OCI-LY1 (cell line): ENCODE results near the gene RHEB.

Experiments used
- H2AFZ ChIP-seq: fragments of 200-600 bp; sonication (generic), shearing (Covaris generic); 2 replicates; pipeline ENCODE4 v1.6.0; 2014; ENCODE audit warnings: antibody characterized with exemption, mild to moderate bottlenecking, low read length
- H3F3A ChIP-seq: fragments of 200-600 bp; sonication (generic), shearing (Covaris generic); 2 replicates; pipeline ENCODE4 v1.6.0; 2014; ENCODE audit warnings: mild to moderate bottlenecking, antibody characterized with exemption, low read length, moderate library complexity; ENCODE audit not compliant: insufficient read depth
- H3K27ac ChIP-seq: fragments of 200-600 bp; sonication (generic); 2 replicates; pipeline ENCODE4 v1.5.1; 2014; ENCODE audit warnings: low read length, mixed run types, mild to moderate bottlenecking, low read depth; ENCODE audit not compliant: poor library complexity, severe bottlenecking
- H3K27me3 ChIP-seq: fragments of 200-600 bp; sonication (generic); 2 replicates; pipeline ENCODE4 v1.6.0; 2014; ENCODE audit warnings: antibody characterized with exemption, mild to moderate bottlenecking, low read length, moderate library complexity; ENCODE audit not compliant: insufficient read depth
- H3K36me3 ChIP-seq: fragments of 200-600 bp; sonication (generic); 2 replicates; pipeline ENCODE4 v1.6.1; 2014; ENCODE audit warnings: mild to moderate bottlenecking, antibody characterized with exemption, low read length, moderate library complexity, mixed read lengths; ENCODE audit not compliant: insufficient read depth
- H3K4me1 ChIP-seq: fragments of 200-600 bp; sonication (generic); 2 replicates; pipeline ENCODE4 v1.5.1; 2014; ENCODE audit warnings: mild to moderate bottlenecking, low read length, moderate library complexity; ENCODE audit not compliant: insufficient read depth, severe bottlenecking
- H3K4me2 ChIP-seq: fragments of 200-600 bp; sonication (generic), shearing (Covaris generic); 2 replicates; pipeline ENCODE4 v1.6.1; 2014; ENCODE audit warnings: low read length
- H3K4me3 ChIP-seq: fragments of 200-600 bp; sonication (generic); 2 replicates; pipeline ENCODE4 v1.5.1; 2014; ENCODE audit warnings: low read length, low read depth, mild to moderate bottlenecking, mixed read lengths; ENCODE audit not compliant: poor library complexity, severe bottlenecking
- H3K79me2 ChIP-seq: fragments of 200-600 bp; shearing (Covaris generic); 2 replicates; pipeline ENCODE4 v1.6.1; 2016; ENCODE audit warnings: mixed run types, low read length, mixed read lengths; ENCODE audit not compliant: insufficient read depth
- H3K9ac ChIP-seq: fragments of 200-600 bp; sonication (generic), shearing (Covaris generic); 2 replicates; pipeline ENCODE4 v1.6.1; 2014; ENCODE audit warnings: mild to moderate bottlenecking, low read length, mixed read lengths
- H3K9me2 ChIP-seq: fragments of 200-600 bp; sonication (generic), shearing (Covaris generic); 2 replicates; pipeline ENCODE4 v1.6.1; 2014; ENCODE audit warnings: low read depth, mild to moderate bottlenecking, low read length, mixed read lengths
- H3K9me3 ChIP-seq: fragments of 200-600 bp; shearing (Covaris generic); 2 replicates; pipeline ENCODE4 v1.6.1; 2014; ENCODE audit warnings: low read length, mixed read lengths
- H4K20me1 ChIP-seq: fragments of 200-600 bp; sonication (generic), shearing (Covaris generic); 2 replicates; pipeline ENCODE4 v1.6.0; 2016; ENCODE audit warnings: mild to moderate bottlenecking, low read length; ENCODE audit not compliant: insufficient read depth
- CTCF ChIP-seq: fragments of 200-600 bp; sonication (generic), shearing (Covaris generic); IDR thresholded peaks from 2 replicates; pipeline ENCODE4 v1.5.1; 2017; ENCODE audit warnings: mild to moderate bottlenecking, antibody characterized with exemption, low read length, moderate library complexity, mixed read lengths
- EZH2 ChIP-seq: fragments of 200-600 bp; sonication (generic), shearing (Covaris generic); IDR thresholded peaks from 2 replicates; pipeline ENCODE4 v1.8.0; 2017; ENCODE audit warnings: borderline replicate concordance, mixed run types, mild to moderate bottlenecking, antibody characterized with exemption, low read length, moderate library complexity, mixed read lengths

RHEB gene

GRCh38 chr7:151503902-151504714, 15.6 kb downstream of the RHEB start:
- Histone ChIP-seq H3K79me2 (peaks cover 100% of the 10 kb centered on the region), H4K20me1 (no peaks in the 10 kb centered on the region), H3K9ac (no peak overlapping the region), H3F3A (no peaks in the 10 kb centered on the region), H3K27me3 (no peaks in the 10 kb centered on the region), H3K9me2 (no peaks in the 10 kb centered on the region), H2AFZ (no peak overlapping the region), H3K4me2 (no peak overlapping the region), H3K27ac (no peak overlapping the region), H3K36me3 (peaks cover 23% of the 10 kb centered on the region), H3K4me1 (no peaks in the 10 kb centered on the region), H3K9me3 (peaks cover 4% of the 10 kb centered on the region; the same call in 1 of the 2 replicates), H3K4me3 (no peak overlapping the region)
- TF ChIP-seq EZH2: no peak
- no peak for TF ChIP-seq CTCF

- H2AFZ ChIP-seq: no peak overlapping the region
- no peak overlapping the region for H3K4me3 ChIP-seq
- no peaks in the 10 kb centered on the region for H3K27me3 ChIP-seq
- no peaks in the 10 kb centered on the region for H3F3A ChIP-seq
- no peaks in the 10 kb centered on the region for H4K20me1 ChIP-seq
- H3K36me3 ChIP-seq: peaks cover 25% of the 10 kb centered on the region
- H3K9me2 ChIP-seq: no peaks in the 10 kb centered on the region
- no peak overlapping the region for H3K27ac ChIP-seq
- peaks cover 1% of the 10 kb centered on the region; the same call in 1 of the 2 replicates for H3K9me3 ChIP-seq
- no peak overlapping the region for H3K9ac ChIP-seq
- no peaks in the 10 kb centered on the region for H3K4me1 ChIP-seq
- no peak for TF ChIP-seq EZH2
- no peak for TF ChIP-seq CTCF
- no peak overlapping the region for H3K4me2 ChIP-seq
- peaks cover 100% of the 10 kb centered on the region for H3K79me2 ChIP-seq
Observed at GRCh38 chr7:151501676-151502075, 18.0 kb downstream of the RHEB start.

GRCh38 chr7:151498495-151498894, 21.2 kb downstream of the RHEB start:
- Histone ChIP-seq H3K4me2 (no peak overlapping the region), H2AFZ (no peak overlapping the region), H3F3A (no peaks in the 10 kb centered on the region), H3K9me2 (no peaks in the 10 kb centered on the region), H3K27me3 (no peaks in the 10 kb centered on the region), H3K27ac (no peak overlapping the region), H3K9ac (no peak overlapping the region), H4K20me1 (no peaks in the 10 kb centered on the region), H3K79me2 (peaks cover 100% of the 10 kb centered on the region), H3K9me3 (no peaks in the 10 kb centered on the region), H3K4me1 (no peaks in the 10 kb centered on the region), H3K4me3 (no peak overlapping the region), H3K36me3 (peaks cover 31% of the 10 kb centered on the region)
- TF ChIP-seq EZH2: no peak

- Histone ChIP-seq H3K9me2 (no peaks in the 10 kb centered on the region), H3K79me2 (peaks cover 98% of the 10 kb centered on the region), H3K4me3 (no peak overlapping the region), H3K4me2 (no peak overlapping the region), H3K9me3 (no peaks in the 10 kb centered on the region), H3K27me3 (no peaks in the 10 kb centered on the region), H3K27ac (no peak overlapping the region), H4K20me1 (no peaks in the 10 kb centered on the region), H3K4me1 (no peaks in the 10 kb centered on the region), H2AFZ (no peak overlapping the region), H3K36me3 (peaks cover 26% of the 10 kb centered on the region), H3F3A (no peaks in the 10 kb centered on the region), H3K9ac (no peak overlapping the region)
- no peak for TF ChIP-seq EZH2
- no peak for TF ChIP-seq CTCF
Observed at GRCh38 chr7:151497306-151497871, 22.3 kb downstream of the RHEB start.
